GM10248 (cell line): ENCODE measurements around the gene PLEKHH1.

Source experiments
- CTCF ChIA-PET: fragments of 300-600 bp; sonication (Branson Sonifier 250); formaldehyde crosslinking; extraction: SDS; loops from one replicate; lab custom pipeline; 2021; ENCODE audit warnings: antibody characterized with exemption; lab: Yijun Ruan, JAX
- POLR2A ChIA-PET: fragments of 350-650 bp; sonication (Branson Sonifier 250); formaldehyde crosslinking; extraction: SDS; loops from one replicate; lab custom pipeline; 2020; ENCODE audit warnings: antibody characterized with exemption; lab: Yijun Ruan, JAX
- DNase-seq: peaks from one replicate; pipeline ENCODE4 v3.0.0; 2012; ENCODE audit errors: extremely low spot score
- CTCF ChIP-seq: IDR thresholded peaks from 2 replicates; pipeline ENCODE4 v1.5.1; 2012; ENCODE audit warnings: mild to moderate bottlenecking, low read depth; ENCODE audit errors: extremely low read depth, missing control alignments, control extremely low read depth

PLEKHH1 gene

DNA sequence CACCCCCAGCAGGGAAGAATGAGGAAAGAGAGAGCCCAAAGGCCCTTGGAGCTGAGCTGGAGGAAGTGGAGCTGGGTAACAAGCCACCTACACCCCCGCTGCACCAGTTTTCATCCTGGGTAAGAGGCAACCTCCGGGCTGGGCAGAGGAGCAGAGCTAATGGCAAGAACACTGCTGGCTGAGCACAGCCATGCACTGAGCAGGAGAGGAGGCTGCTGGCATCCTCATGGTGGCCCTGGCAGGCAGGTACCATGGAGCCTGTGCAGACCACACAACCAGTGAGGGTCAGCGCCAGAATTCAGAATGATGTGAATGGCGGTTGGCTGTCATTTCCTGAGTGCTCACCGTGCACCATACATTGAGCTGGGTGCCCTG is 29.7 kb downstream of the PLEKHH1 start:
- POLR2A ChIA-PET, result no interaction called here
- CTCF ChIA-PET, result interaction anchor here (0.8 to 38.5 kb wide), 6 partner anchors 9 to 142 kb away, joined by 3 to 695 read pairs (median 4); no protein-coding TSS in a partner anchor
- DNase-seq, result no peak
- TF ChIP-seq CTCF, result no peak

- ChIA-PET POLR2A (no interaction called here), CTCF (interaction anchor here (12.0 to 38.5 kb wide), 2 partner anchors 20 to 135 kb away, joined by 161 to 695 read pairs; no protein-coding TSS in a partner anchor)
- TF ChIP-seq CTCF, result no peak
- DNase-seq, result no peak
Measured at GRCh38 chr14:67564236-67564635, 31.1 kb downstream of the PLEKHH1 start.

- POLR2A ChIA-PET, result no interaction called here
- no peak for DNase-seq
- no peak for TF ChIP-seq CTCF
- CTCF ChIA-PET, result interaction anchor here (2.4 to 38.5 kb wide), 3 partner anchors 10 to 138 kb away, joined by 10 to 695 read pairs (median 161); no protein-coding TSS in a partner anchor
Measured at GRCh38 chr14:67566908-67567307, 33.8 kb downstream of the PLEKHH1 start.

DNA sequence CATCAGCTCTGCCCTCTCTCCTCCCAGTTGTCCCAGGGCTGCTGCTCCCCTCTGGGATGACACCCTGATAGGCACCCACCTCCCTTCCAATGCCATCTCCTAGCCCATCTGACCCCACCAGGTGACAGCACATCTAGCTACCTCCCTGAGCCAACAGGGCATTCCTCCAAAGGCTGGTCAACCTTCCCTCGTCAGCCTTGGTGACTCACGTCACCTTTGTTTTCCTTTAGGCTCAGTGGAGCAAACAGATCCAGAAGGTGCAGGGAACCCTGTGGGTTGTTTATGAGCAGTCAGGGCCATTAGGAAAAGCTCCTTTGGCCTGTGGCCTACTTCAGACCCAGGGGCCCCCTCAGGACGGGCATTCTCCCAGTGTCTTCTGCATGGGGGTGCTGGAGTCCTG is 34.6 kb downstream of the PLEKHH1 start:
- DNase-seq, result no peak
- CTCF ChIA-PET, result interaction anchor here (1.0 to 38.5 kb wide), 5 partner anchors 11 to 139 kb away, joined by 3 to 695 read pairs (median 10); no protein-coding TSS in a partner anchor
- POLR2A ChIA-PET, result no interaction called here
- no peak for TF ChIP-seq CTCF

DNA sequence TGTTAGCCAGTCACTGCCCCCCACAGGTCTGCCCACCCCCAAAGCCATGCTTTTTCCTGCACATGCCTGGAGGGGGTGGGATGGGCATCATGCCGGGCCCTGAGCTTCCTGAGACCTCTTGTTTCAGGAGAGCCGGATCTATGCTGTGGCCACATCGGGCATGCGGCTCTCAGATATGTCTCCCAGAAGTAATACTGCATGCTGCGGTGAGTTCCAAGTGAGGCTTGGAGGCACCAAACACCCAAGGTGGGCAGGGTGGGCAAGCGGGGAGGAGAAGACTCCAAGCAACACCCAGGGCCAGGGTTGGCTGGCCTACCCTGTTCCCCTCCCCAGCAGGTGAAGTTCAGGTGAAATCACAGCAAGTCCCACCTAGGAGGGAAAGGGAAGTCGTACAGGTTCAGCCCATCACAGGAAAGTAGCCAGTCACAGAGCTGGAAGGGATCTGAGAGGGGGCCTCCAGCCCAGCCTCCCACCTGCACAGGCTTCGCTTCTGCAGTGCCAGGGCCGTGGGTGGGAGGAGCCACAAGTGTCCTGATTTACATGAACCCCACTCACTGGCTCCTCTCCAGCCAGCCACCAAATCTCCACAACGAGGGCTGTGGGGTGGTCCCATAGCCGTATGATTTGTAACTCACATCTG is 36.0 kb downstream of the PLEKHH1 start:
- CTCF ChIA-PET, result interaction anchor here (1.6 to 38.5 kb wide), 5 partner anchors 11 to 140 kb away, joined by 3 to 695 read pairs (median 40); partner anchors contain the start of gene TMEM229B
- no peak for DNase-seq
- TF ChIP-seq CTCF, result no peak
- POLR2A ChIA-PET, result no interaction called here

GRCh38 chr14:67569651-67570290 is 36.7 kb downstream of the PLEKHH1 start:
- no peak for TF ChIP-seq CTCF
- ChIA-PET CTCF (interaction anchor here (1.0 to 38.5 kb wide), 12 partner anchors 8 to 1210 kb away, joined by 3 to 695 read pairs (median 16); partner anchors contain the start of gene TMEM229B), POLR2A (no interaction called here)
- DNase-seq, result no peak
